GM19463 (cell line): ENCODE measurements around the gene OSBPL10.

Source experiments
- ATAC-seq: cut with Tn5 transposase; IDR thresholded peaks from one replicate; pipeline ENCODE4 v1.9.1; 2021; ENCODE audit warnings: mild to moderate bottlenecking, moderate library complexity; ENCODE audit not compliant: unreplicated experiment

Gene OSBPL10

GRCh38 chr3:31680072-31680870, 300.8 kb downstream of the OSBPL10 start:
- no peak for ATAC-seq

GRCh38 chr3:31676556-31676955, 304.5 kb downstream of the OSBPL10 start:
- no peak for ATAC-seq

GRCh38 chr3:31673950-31674349, 307.1 kb downstream of the OSBPL10 start:
- ATAC-seq, result no peak

GRCh38 chr3:31671976-31672375, 309.1 kb downstream of the OSBPL10 start:
- no peak for ATAC-seq

- ATAC-seq, result no peak
Measured at GRCh38 chr3:31671451-31671850, 309.6 kb downstream of the OSBPL10 start.

GRCh38 chr3:31670722-31671121, 310.3 kb downstream of the OSBPL10 start:
- no peak for ATAC-seq

GRCh38 chr3:31670136-31670535, 310.9 kb downstream of the OSBPL10 start:
- ATAC-seq, result no peak

- no peak for ATAC-seq
Measured at GRCh38 chr3:31668242-31668641, 312.8 kb downstream of the OSBPL10 start.

- ATAC-seq, result no peak
Measured at GRCh38 chr3:31667582-31667981, 313.5 kb downstream of the OSBPL10 start.

GRCh38 chr3:31664031-31664430, 317.0 kb downstream of the OSBPL10 start:
- ATAC-seq, result no peak

GRCh38 chr3:31661993-31662670, 318.9 kb downstream of the OSBPL10 start:
- no peak for ATAC-seq

GRCh38 chr3:31661286-31661685, 319.8 kb downstream of the OSBPL10 start:
- no peak for ATAC-seq

- no peak for ATAC-seq
Measured at GRCh38 chr3:31659246-31659645, 321.8 kb downstream of the OSBPL10 start.

GRCh38 chr3:31654998-31655397, 326.1 kb downstream of the OSBPL10 start:
- ATAC-seq, result no peak

- no peak for ATAC-seq
Measured at GRCh38 chr3:31653464-31653863, 327.6 kb downstream of the OSBPL10 start.

- ATAC-seq, result no peak
Measured at GRCh38 chr3:31652296-31652695, 328.8 kb downstream of the OSBPL10 start.

- ATAC-seq, result no peak
Measured at GRCh38 chr3:31648286-31648968, 332.6 kb downstream of the OSBPL10 start.

- ATAC-seq, result no peak
Measured at GRCh38 chr3:31645256-31645655, 335.8 kb downstream of the OSBPL10 start.

- ATAC-seq, result no peak
Measured at GRCh38 chr3:31639828-31640227, 341.2 kb downstream of the OSBPL10 start.

- no peak for ATAC-seq
Measured at GRCh38 chr3:31636694-31637442, 344.2 kb downstream of the OSBPL10 start.

GRCh38 chr3:31636049-31636448, 345.0 kb downstream of the OSBPL10 start:
- no peak for ATAC-seq
